OCI-M1 (cell line): Measurements from ENCODE around the gene BAG1.

Experiments used
- DNase-seq: peaks from one replicate; lab custom pipeline; 2025; lab: John Stamatoyannopoulos, UW

The BAG1 gene

DNA sequence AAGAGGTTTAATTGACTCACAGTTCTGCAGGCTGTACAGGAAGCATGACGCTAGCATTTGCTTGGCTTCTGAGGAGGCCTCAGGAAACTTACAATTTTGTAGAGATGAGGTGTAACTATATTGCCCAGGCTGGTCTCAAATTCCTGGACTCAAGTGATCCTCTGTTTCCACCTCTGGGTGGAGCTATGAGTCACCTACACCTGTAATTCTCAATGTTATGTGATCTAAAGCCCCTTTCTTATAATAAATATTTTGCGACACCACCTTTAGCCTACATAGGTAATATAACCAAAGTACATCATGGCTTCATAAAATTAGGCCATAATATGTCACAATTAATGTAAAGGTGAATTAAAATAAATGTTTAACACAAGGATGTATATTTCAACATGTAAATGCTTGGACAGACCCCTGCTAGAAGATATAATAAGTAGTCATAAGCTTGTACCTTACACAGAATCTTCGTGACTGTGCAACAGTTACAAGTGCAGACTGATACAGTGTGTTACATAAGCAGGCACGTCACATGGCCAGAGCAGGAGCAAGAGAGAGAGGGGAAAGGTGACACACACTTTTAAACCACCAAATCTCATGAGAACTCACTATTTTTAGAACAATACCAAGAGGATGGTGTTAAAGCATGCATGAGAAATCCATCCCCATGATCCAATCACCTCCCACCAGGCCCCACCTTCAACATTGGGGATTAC is 54.3 kb downstream of the BAG1 start:
- DNase-seq: no peak

DNA sequence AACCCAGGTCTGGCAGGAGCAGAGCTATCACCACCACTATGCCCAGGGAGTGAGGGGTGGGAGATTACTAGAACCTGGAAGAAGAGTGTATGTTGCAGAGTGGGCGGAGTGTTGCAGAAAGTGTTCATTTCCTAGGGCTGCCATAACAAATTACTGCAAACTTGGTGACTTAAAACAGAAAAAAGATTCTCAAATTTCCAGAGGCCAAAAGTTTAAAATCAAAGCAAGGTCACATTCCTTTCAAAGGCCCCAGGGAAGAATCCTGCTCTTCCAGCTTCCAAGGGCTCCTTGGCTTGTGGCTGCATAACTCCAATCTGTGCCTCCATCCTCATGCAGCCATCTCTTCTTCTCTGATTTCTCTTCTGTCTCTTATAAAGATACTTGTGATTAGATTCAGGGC is 55.1 kb downstream of the BAG1 start:
- no peak for DNase-seq

DNA sequence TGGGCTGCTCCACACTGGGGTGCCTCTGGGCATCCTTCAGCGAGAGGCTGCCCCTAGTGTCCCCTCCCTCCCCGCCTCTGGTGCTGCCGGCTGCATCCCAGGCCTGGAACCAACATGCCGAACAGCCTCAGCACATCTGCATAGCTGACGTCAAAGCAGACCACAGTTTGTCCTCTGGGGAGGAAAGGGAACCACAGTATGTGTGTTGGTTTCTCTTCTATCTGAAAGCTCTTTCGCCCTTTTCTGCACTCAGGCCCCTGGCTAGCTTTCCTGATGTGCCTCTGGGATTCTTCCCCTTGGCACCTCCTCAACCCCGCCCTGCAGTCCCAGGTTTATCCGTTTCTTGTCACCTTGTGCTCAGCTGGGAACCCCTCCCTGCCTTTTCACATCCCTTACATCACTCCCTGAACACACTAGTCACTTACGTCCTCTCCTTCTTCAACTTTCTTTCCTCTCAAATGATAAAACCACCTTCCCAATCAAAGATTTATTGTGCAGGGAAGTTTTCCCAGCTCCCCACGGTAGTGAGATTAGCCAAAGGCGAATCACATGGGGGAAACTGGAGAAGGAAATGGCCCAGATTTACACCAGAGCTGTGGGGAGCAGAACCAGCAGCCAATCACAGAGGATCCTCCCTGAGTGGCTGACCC is 61.8 kb downstream of the BAG1 start:
- DNase-seq: no peak
